ENCODE measurements around the gene C17orf100. TPM values are rescaled to one million over a fixed set of nuclear protein-coding genes. Genes with fewer than 3 reads are reported as not detected.

Gene C17orf100
- total and polyA plus RNA-seq, 2 of the 13 experiments (the other 11 are each of a cell fraction or from before 2014, with no cell fraction given): 3.6 to 8.7 TPM

- TF ChIP-seq SIN3A (IDR thresholded peaks at IDR 0.05; ENCODE audit: borderline replicate concordance, low read depth, low read length): peak; percentile 94; the same call in 1 of the 2 replicates
- TF ChIP-seq ZFYVE20 (CRISPR knock-in tag; IDR thresholded peaks at IDR 0.05; ENCODE audit: borderline replicate concordance, low read depth): no peak
- TF ChIP-seq ZNF230 (CRISPR knock-in tag; IDR thresholded peaks at IDR 0.05): no peak
- 0 out of 2 replicates have a peak, but pooled peaks have one; percentile 8 for TF ChIP-seq ATF2 (CRISPR knock-in tag; IDR thresholded peaks at IDR 0.05)
- TF ChIP-seq MAFK (conservative IDR thresholded peaks at IDR 0.05 in 1 of 2, IDR thresholded peaks at IDR 0.05 in 1 of 2; ENCODE audit: low read length in 2 of 2): no peak
- no peak; the same call in 1 of the 2 replicates for TF ChIP-seq ZNF652 (CRISPR knock-in tag; IDR thresholded peaks at IDR 0.05; ENCODE audit: borderline replicate concordance, low read depth)
- no peak for TF ChIP-seq PTBP1 (IDR thresholded peaks at IDR 0.05; ENCODE audit: low read depth, low read length, poor library complexity, severe bottlenecking)
- no peak for TF ChIP-seq MTERF4 (CRISPR knock-in tag; IDR thresholded peaks at IDR 0.05)
- no peak for TF ChIP-seq ATF7 (IDR thresholded peaks at IDR 0.05)
- TF ChIP-seq ATF7 (CRISPR knock-in tag; IDR thresholded peaks at IDR 0.05): no peak
- TF ChIP-seq PHF5A (CRISPR knock-in tag; IDR thresholded peaks at IDR 0.05; ENCODE audit: low read depth, unreplicated experiment): no peak
- no peak for TF ChIP-seq PRMT3 (CRISPR knock-in tag; IDR thresholded peaks at IDR 0.05; ENCODE audit: borderline replicate concordance, low read depth)
- no peak for TF ChIP-seq ARID3A (IDR thresholded peaks at IDR 0.05; ENCODE audit: low read depth, low read length)
- no peak for TF ChIP-seq ERF (CRISPR knock-in tag; IDR thresholded peaks at IDR 0.05)
- TF ChIP-seq GMEB1 (CRISPR knock-in tag; IDR thresholded peaks at IDR 0.05; ENCODE audit: borderline replicate concordance): 0 out of 2 replicates have a peak, but pooled peaks have one; percentile 13
- TF ChIP-seq PAF1 (CRISPR knock-in tag; IDR thresholded peaks at IDR 0.05): no peak
- no peak for TF ChIP-seq ZNF274 (CRISPR knock-in tag; IDR thresholded peaks at IDR 0.05)
- no peak for TF ChIP-seq NFYB (CRISPR knock-in tag; IDR thresholded peaks at IDR 0.05)
- no peak for TF ChIP-seq HNRNPUL1 (IDR thresholded peaks at IDR 0.05; ENCODE audit: low read depth, low read length)
- no peak; the same call in 1 of the 2 replicates for TF ChIP-seq ZNF605 (CRISPR knock-in tag; IDR thresholded peaks at IDR 0.05)
- TF ChIP-seq HOXA5 (CRISPR knock-in tag; IDR thresholded peaks at IDR 0.05): no peak; the same call in 1 of the 2 replicates
- TF ChIP-seq THRA (CRISPR knock-in tag; IDR thresholded peaks at IDR 0.05; ENCODE audit: borderline replicate concordance): no peak
- TF ChIP-seq KLF13 (CRISPR knock-in tag; IDR thresholded peaks at IDR 0.05): no peak
- no peak for TF ChIP-seq STAG1 (CRISPR knock-in tag; IDR thresholded peaks at IDR 0.05)
Measured at GRCh38 chr17:6651354-6651918, at the start of gene C17orf100, which contains the start of gene MED31 (continued).
